ENCODE data around the gene LRRC37A3.
"Not testable (repeated sequence)": the region's sequence is repeated elsewhere in the genome, so short reads cannot be mapped to it uniquely, and the experiment has no call there.

LRRC37A3 gene

GRCh38 chr17:64919289-64920025, at the start of gene LRRC37A3:
Gene LRRC37A3, minus strand, starts transcription at chr17:64919478. Its CDS starts 22,221 bp downstream, at chr17:64897257.
- DNase-seq = peak; percentile 98

- DNase-seq = not testable (repeated sequence)
Observed at GRCh38 chr17:64965873-64966287, 46.6 kb upstream of the LRRC37A3 start.

- DNase-seq = not testable (repeated sequence)
Observed at GRCh38 chr17:64965256-64965872, 46.1 kb upstream of the LRRC37A3 start.

GRCh38 chr17:64964796-64965195, 45.5 kb upstream of the LRRC37A3 start:
- DNase-seq = no peak

- DNase-seq = not testable (repeated sequence)
Observed at GRCh38 chr17:64963814-64964213, 44.5 kb upstream of the LRRC37A3 start.

- peak; percentile 58 for DNase-seq
Observed at GRCh38 chr17:64961563-64962378, 42.5 kb upstream of the LRRC37A3 start.

GRCh38 chr17:64951877-64952276, 32.6 kb upstream of the LRRC37A3 start:
- DNase-seq = no peak

GRCh38 chr17:64950871-64951270, 31.6 kb upstream of the LRRC37A3 start:
- DNase-seq = no peak

GRCh38 chr17:64947152-64947551, 27.9 kb upstream of the LRRC37A3 start:
- no peak for DNase-seq

GRCh38 chr17:64941761-64942160, 22.5 kb upstream of the LRRC37A3 start:
- DNase-seq = no peak

GRCh38 chr17:64941045-64941444, 21.8 kb upstream of the LRRC37A3 start:
- no peak for DNase-seq

- no peak for DNase-seq
Observed at GRCh38 chr17:64940055-64940454, 20.8 kb upstream of the LRRC37A3 start.

- no peak for DNase-seq
Observed at GRCh38 chr17:64938925-64939474, 19.7 kb upstream of the LRRC37A3 start.

- no peak for DNase-seq
Observed at GRCh38 chr17:64938290-64938689, 19.0 kb upstream of the LRRC37A3 start.

- no peak for DNase-seq
Observed at GRCh38 chr17:64936117-64936516, 16.8 kb upstream of the LRRC37A3 start.

GRCh38 chr17:64934284-64934778, 15.1 kb upstream of the LRRC37A3 start:
- DNase-seq = not testable (repeated sequence)

GRCh38 chr17:64932850-64933249, 13.6 kb upstream of the LRRC37A3 start:
- not testable (repeated sequence) for DNase-seq

- DNase-seq = not testable (repeated sequence)
Observed at GRCh38 chr17:64930374-64930773, 11.1 kb upstream of the LRRC37A3 start.

GRCh38 chr17:64929419-64930209, 10.3 kb upstream of the LRRC37A3 start:
- DNase-seq = not testable (repeated sequence)

GRCh38 chr17:64928701-64929100, 9.4 kb upstream of the LRRC37A3 start:
- not testable (repeated sequence) for DNase-seq

- not testable (repeated sequence) for DNase-seq
Observed at GRCh38 chr17:64927444-64927843, 8.2 kb upstream of the LRRC37A3 start.

GRCh38 chr17:64926430-64926829, 7.2 kb upstream of the LRRC37A3 start:
- DNase-seq = not testable (repeated sequence)
